Gastrocnemius medialis (tissue), 4 donors: ENCODE data around the gene CNKSR3. TPM values are rescaled to one million over a fixed set of nuclear protein-coding genes. Genes with fewer than 3 reads are reported as not detected.

Experiments
- ATAC-seq, 2 donors: fragments of 150-250 bp; one replicate each; pipeline ENCODE4 v1.9.1; 2016
- DNase-seq, 2 donors: peaks; one replicate each; pipeline ENCODE4 v3.0.0-alpha.2; 2019
- H3K27ac ChIP-seq, 4 donors: fragments of 200-600 bp; sonication (generic); 1 replicate in 1 of 4; 2 replicates in 3 of 4; pipeline ENCODE4 v1.5.1; 2016 to 2018; ENCODE audit warnings: mild to moderate bottlenecking in 2 of 4, moderate library complexity in 1 of 4
- H3K27me3 ChIP-seq, 3 donors: fragments of 200-600 bp; sonication (generic) in 2 of 3; 1 replicate in 1 of 3; 2 replicates in 2 of 3; pipeline versions ENCODE4 v1.5.1 to v1.6.0; 2016 to 2019; ENCODE audit warnings: mild to moderate bottlenecking in 1 of 3, moderate library complexity in 1 of 3
- H3K36me3 ChIP-seq, 2 donors: fragments of 200-600 bp; sonication (generic) in 1 of 2; one replicate each; pipeline ENCODE4 v1.5.1; 2017 to 2018
- H3K4me1 ChIP-seq, 2 donors: fragments of 200-600 bp; sonication (generic) in 1 of 2; one replicate each; pipeline ENCODE4 v1.5.1; 2016 to 2017; ENCODE audit warnings: mild to moderate bottlenecking in 2 of 2
- H3K4me3 ChIP-seq, 4 donors: fragments of 200-600 bp; sonication (generic) in 3 of 4; 1 replicate in 1 of 4; 2 replicates in 3 of 4; pipeline ENCODE4 v1.5.1; 2016 to 2019; ENCODE audit warnings: mild to moderate bottlenecking in 2 of 4
- H3K9me3 ChIP-seq, 3 donors: fragments of 200-600 bp; sonication (generic) in 2 of 3; 1 replicate in 1 of 3; 2 replicates in 2 of 3; pipeline ENCODE4 v1.5.1; 2016 to 2019
- POLR2A ChIP-seq, 2 donors: fragments of 450-650 bp; IDR thresholded peaks; one replicate each; pipeline ENCODE4 v1.6.1; 2017; ENCODE audit warnings: antibody characterized with exemption in 2 of 2, mild to moderate bottlenecking in 2 of 2, moderate library complexity in 2 of 2
- in situ Hi-C, 4 donors: fragments of 200-750 bp; cut with MboI; loops; one replicate each; pipeline versions ENCODE4 v1.15.0 to v1.8.0; 2017; ENCODE audit warnings: low sequenced_read_pairs in 4 of 4
- intact Hi-C: fragments of 100-400 bp; cut with DNase I; formaldehyde crosslinking; loops from one replicate; pipeline ENCODE4 v1.15.1; 2023; ENCODE audit warnings: low total_unique reads
- total RNA-seq, 4 donors: library from RNA; depleted of rRNA; stranded (reverse); fragments of >200 nt; gene quantifications; one replicate each; pipeline versions ENCODE4 v1.1.0 to v1.2.3, GENCODE V29; 2016
- TF ChIP-seq, protein P1 (sequence below), 5 experiments: fragments of 450-650 bp in 3 of 5; fragments of 200-600 bp in 2 of 5; sonication (generic) in 2 of 5; IDR thresholded peaks in 4 of 5; conservative IDR thresholded peaks in 1 of 5; 1 replicate in 4 of 5; 2 replicates in 1 of 5; pipeline ENCODE4 v1.5.1; 2016 to 2019; ENCODE audit warnings: antibody characterized with exemption in 5 of 5, mild to moderate bottlenecking in 3 of 5, moderate library complexity in 3 of 5

The CNKSR3 gene
- total RNA-seq, 4 donors from 2014 or later = 0.70 to 4.6 (median 2.9) TPM

DNA sequence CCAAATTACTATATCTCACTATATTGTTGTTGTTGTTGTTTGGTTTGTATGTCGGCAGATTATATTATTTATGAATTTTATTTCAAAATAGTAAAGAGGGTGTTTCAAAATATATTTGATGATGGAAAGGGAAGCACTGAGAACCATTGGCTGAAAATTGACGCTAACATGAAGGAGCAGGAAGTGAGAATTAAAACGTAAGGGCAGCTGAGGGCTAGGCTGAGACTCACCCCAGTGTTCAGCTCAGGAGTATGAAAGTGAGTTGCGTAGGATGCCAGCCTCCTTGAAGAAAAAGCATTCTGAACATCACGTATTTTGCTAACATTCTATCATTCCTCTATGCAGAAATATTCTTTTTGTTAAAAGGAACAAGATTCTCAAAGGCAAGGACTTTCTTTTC lies 143.1 kb downstream of the CNKSR3 start:
- Histone ChIP-seq H3K27ac (no peak overlapping the region), H3K4me3 (no peak overlapping the region), H3K36me3 (no peaks in the 10 kb centered on the region), H3K4me1 (no peaks in the 10 kb centered on the region), H3K9me3 (no peaks in the 10 kb centered on the region), H3K27me3 (no peaks in the 10 kb centered on the region)
- DNase-seq = no peak
- no peak for ATAC-seq
- TF ChIP-seq POLR2A (IDR thresholded peaks at IDR 0.05) = no peak
- TF ChIP-seq, protein P1, sequence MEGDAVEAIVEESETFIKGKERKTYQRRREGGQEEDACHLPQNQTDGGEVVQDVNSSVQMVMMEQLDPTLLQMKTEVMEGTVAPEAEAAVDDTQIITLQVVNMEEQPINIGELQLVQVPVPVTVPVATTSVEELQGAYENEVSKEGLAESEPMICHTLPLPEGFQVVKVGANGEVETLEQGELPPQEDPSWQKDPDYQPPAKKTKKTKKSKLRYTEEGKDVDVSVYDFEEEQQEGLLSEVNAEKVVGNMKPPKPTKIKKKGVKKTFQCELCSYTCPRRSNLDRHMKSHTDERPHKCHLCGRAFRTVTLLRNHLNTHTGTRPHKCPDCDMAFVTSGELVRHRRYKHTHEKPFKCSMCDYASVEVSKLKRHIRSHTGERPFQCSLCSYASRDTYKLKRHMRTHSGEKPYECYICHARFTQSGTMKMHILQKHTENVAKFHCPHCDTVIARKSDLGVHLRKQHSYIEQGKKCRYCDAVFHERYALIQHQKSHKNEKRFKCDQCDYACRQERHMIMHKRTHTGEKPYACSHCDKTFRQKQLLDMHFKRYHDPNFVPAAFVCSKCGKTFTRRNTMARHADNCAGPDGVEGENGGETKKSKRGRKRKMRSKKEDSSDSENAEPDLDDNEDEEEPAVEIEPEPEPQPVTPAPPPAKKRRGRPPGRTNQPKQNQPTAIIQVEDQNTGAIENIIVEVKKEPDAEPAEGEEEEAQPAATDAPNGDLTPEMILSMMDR (IDR thresholded peaks at IDR 0.05 in 4 of 5, conservative IDR thresholded peaks at IDR 0.05 in 1 of 5) = no peak
- in situ Hi-C loops = no loop called here
- intact Hi-C loops = no loop called here

DNA sequence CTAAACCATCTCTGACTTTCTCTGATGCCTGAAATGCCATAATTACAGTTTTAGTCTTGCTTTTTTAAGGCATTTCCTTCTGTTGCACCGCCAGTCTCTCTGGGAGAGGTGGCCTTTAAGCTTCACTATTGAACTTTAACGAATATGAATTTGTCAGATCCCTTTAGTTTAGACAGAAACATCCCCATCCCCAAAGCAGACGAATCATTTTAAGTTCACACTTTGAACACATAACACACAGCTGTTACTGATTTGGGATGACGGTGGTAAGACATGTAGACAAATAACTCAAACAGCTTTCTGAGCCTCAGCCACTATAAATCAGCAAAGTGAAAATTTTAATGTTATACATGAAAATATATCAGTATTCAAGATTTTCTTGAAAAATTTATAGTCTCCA lies 146.7 kb downstream of the CNKSR3 start:
- ATAC-seq (no peak), DNase-seq (no peak)
- intact Hi-C loops = no loop called here
- Histone ChIP-seq H3K4me3 (no peak overlapping the region), H3K36me3 (no peaks in the 10 kb centered on the region), H3K4me1 (no peaks in the 10 kb centered on the region), H3K9me3 (no peaks in the 10 kb centered on the region), H3K27me3 (no peaks in the 10 kb centered on the region), H3K27ac (no peak overlapping the region)
- in situ Hi-C loops = no loop called here
- TF ChIP-seq, protein P1 (IDR thresholded peaks at IDR 0.05 in 4 of 5, conservative IDR thresholded peaks at IDR 0.05 in 1 of 5) = no peak
- TF ChIP-seq POLR2A (IDR thresholded peaks at IDR 0.05) = no peak

DNA sequence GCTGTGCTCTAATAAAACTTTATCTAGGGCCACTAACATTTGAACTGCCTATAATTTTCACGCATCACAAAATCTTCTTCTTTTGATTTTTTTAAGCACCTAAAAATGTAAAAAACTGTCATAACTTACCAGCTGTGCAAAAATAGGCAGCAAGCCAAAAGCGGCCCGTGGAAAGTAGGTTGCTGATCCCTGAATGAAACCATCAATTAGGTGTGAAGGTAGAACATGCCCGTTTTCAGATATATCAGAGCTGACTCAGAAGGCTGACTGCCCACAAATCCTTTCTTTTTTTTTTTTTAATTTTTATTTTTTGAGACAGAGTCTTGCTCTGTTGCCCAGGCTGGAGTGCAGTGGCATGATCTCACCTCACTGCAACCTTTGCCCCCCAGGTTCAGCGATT lies 149.0 kb downstream of the CNKSR3 start:
- H3K27me3 ChIP-seq = no peaks in the 10 kb centered on the region
- DNase-seq (no peak), ATAC-seq (no peak)
- no peaks in the 10 kb centered on the region for H3K36me3 ChIP-seq
- no peak overlapping the region for H3K4me3 ChIP-seq
- H3K9me3 ChIP-seq = no peaks in the 10 kb centered on the region
- no peaks in the 10 kb centered on the region for H3K4me1 ChIP-seq
- TF ChIP-seq, protein P1 (IDR thresholded peaks at IDR 0.05 in 4 of 5, conservative IDR thresholded peaks at IDR 0.05 in 1 of 5) = no peak
- no peak for TF ChIP-seq POLR2A (IDR thresholded peaks at IDR 0.05)
- H3K27ac ChIP-seq = no peak overlapping the region
- intact Hi-C loops = no loop called here
- in situ Hi-C loops = no loop called here

DNA sequence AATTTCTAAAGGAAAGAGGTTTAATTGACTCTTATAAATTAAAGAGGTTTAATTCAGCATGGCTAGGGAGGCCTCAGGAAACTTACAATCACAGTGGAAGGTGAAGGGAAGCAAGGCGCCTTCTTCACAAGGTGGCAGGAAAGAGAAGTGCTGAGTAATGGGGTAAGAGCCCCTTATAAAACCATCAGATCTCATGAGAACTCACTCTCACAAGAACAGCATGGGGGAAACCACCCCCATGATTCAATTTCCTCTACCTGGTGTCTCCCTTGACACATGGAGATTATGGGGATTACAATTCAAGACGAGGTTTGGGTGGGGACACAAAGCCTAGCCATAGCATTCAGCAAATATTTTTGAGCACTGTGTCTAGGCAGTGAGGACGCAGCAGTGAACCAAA lies 150.0 kb downstream of the CNKSR3 start:
- no peaks in the 10 kb centered on the region for H3K36me3 ChIP-seq
- H3K4me1 ChIP-seq = no peaks in the 10 kb centered on the region
- DNase-seq (no peak), ATAC-seq (no peak)
- TF ChIP-seq, protein P1 (IDR thresholded peaks at IDR 0.05 in 4 of 5, conservative IDR thresholded peaks at IDR 0.05 in 1 of 5) = no peak
- no peak for TF ChIP-seq POLR2A (IDR thresholded peaks at IDR 0.05)
- in situ Hi-C loops = no loop called here
- no peak overlapping the region for H3K4me3 ChIP-seq
- H3K9me3 ChIP-seq = no peaks in the 10 kb centered on the region
- no peaks in the 10 kb centered on the region for H3K27me3 ChIP-seq
- H3K27ac ChIP-seq = no peak overlapping the region
- intact Hi-C loops = no loop called here

DNA sequence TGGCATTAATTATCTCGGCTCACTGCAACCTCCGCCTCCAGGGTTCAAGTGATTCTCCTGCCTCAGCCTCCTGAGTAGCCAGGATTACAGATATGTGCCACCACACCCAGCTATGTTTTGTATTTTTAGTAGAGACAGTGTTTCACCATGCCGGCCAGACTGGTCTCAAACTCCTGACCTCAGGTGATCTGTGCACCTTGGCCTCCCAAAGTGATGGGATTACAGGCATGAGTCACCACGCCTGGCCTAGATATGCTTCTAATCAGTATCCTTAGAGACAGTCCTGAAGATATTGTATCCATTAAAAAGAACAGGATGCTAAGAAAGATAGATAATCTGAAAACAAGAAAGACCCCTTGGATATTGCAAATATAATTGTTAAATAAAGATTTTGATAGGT lies 150.8 kb downstream of the CNKSR3 start:
- TF ChIP-seq, protein P1 (IDR thresholded peaks at IDR 0.05 in 4 of 5, conservative IDR thresholded peaks at IDR 0.05 in 1 of 5) = no peak
- no peak for TF ChIP-seq POLR2A (IDR thresholded peaks at IDR 0.05)
- no peak for DNase-seq
- in situ Hi-C loops = no loop called here

More for the DNA sequence above, 150.8 kb downstream of the CNKSR3 start:
- Histone ChIP-seq H3K27ac (no peak overlapping the region), H3K4me1 (no peaks in the 10 kb centered on the region), H3K27me3 (no peaks in the 10 kb centered on the region), H3K9me3 (no peaks in the 10 kb centered on the region), H3K36me3 (no peaks in the 10 kb centered on the region), H3K4me3 (no peak overlapping the region)
- no peak for ATAC-seq
- intact Hi-C loops = no loop called here
